Neuronal stem cell (in vitro differentiated cells): ENCODE results near the gene SS18L1.

ENCODE experiments used
- DNase-seq: peaks from one replicate; pipeline ENCODE4 v3.0.0-alpha.2; 2013; ENCODE audit warnings: low spot score
- H2AFZ ChIP-seq: one replicate; pipeline ENCODE4 v1.6.1; 2013; ENCODE audit warnings: mild to moderate bottlenecking, low read length, inconsistent platforms
- H2AK5ac ChIP-seq: 2 replicates; pipeline ENCODE4 v1.6.1; 2013; ENCODE audit warnings: low read depth, mild to moderate bottlenecking, inconsistent platforms, low read length, moderate library complexity, mixed read lengths
- H2BK120ac ChIP-seq: 2 replicates; pipeline ENCODE4 v1.6.1; 2013; ENCODE audit warnings: low read depth, mild to moderate bottlenecking, inconsistent platforms, low read length, moderate library complexity, mixed read lengths
- H2BK12ac ChIP-seq: one replicate; pipeline ENCODE4 v1.6.1; 2013; ENCODE audit warnings: low read length, inconsistent platforms
- H2BK15ac ChIP-seq: 2 replicates; pipeline ENCODE4 v1.6.1; 2013; ENCODE audit warnings: mild to moderate bottlenecking, low read length, inconsistent platforms, mixed read lengths
- H2BK5ac ChIP-seq: one replicate; pipeline ENCODE4 v1.6.1; 2013; ENCODE audit warnings: inconsistent platforms, mild to moderate bottlenecking, low read length, moderate library complexity
- H3K14ac ChIP-seq: one replicate; pipeline ENCODE4 v1.6.1; 2013; ENCODE audit warnings: low read length, inconsistent platforms
- H3K18ac ChIP-seq: 2 replicates; pipeline ENCODE4 v1.6.1; 2013; ENCODE audit warnings: low read length, inconsistent platforms
- H3K23ac ChIP-seq: 2 replicates; pipeline ENCODE4 v1.6.1; 2013; ENCODE audit warnings: low read depth, mild to moderate bottlenecking, mixed read lengths, low read length, inconsistent platforms; ENCODE audit not compliant: poor library complexity
- H3K27ac ChIP-seq: replicated peaks from 3 replicates; pipeline ENCODE4 v1.5.1; 2013; ENCODE audit warnings: low read length, inconsistent platforms
- H3K27me3 ChIP-seq, 3 experiments: 2 replicates each; pipeline ENCODE4 v1.6.1; 2013; ENCODE audit warnings: low read length in 3 of 3, mild to moderate bottlenecking in 2 of 3, inconsistent platforms in 1 of 3, low read depth in 1 of 3, mixed read lengths in 1 of 3, moderate library complexity in 1 of 3; ENCODE audit not compliant: control insufficient read depth in 3 of 3, insufficient read depth in 3 of 3
- H3K36me3 ChIP-seq, 2 donors: replicated peaks in 1 of 2; 2 replicates each; pipeline ENCODE4 v1.6.1; 2013; ENCODE audit warnings: low read length in 2 of 2; ENCODE audit not compliant: control insufficient read depth in 2 of 2, insufficient read depth in 2 of 2
- H3K4ac ChIP-seq: 2 replicates; pipeline ENCODE4 v1.6.1; 2013; ENCODE audit warnings: inconsistent platforms, mild to moderate bottlenecking, low read length, moderate library complexity
- H3K4me1 ChIP-seq, 2 donors: 1 replicate in 1 of 2; 2 replicates in 1 of 2; pipeline ENCODE4 v1.6.1; 2013; ENCODE audit warnings: low read length in 2 of 2, low read depth in 1 of 2; ENCODE audit not compliant: control insufficient read depth in 2 of 2, insufficient read depth in 1 of 2
- H3K4me2 ChIP-seq: one replicate; pipeline ENCODE4 v1.6.1; 2013; ENCODE audit warnings: mild to moderate bottlenecking, low read length, inconsistent platforms; ENCODE audit not compliant: insufficient read depth, poor library complexity, severe bottlenecking
- H3K4me3 ChIP-seq, 2 donors: 2 replicates each; pipeline ENCODE4 v1.5.1; 2013; ENCODE audit warnings: low read length in 2 of 2, mild to moderate bottlenecking in 2 of 2, inconsistent platforms in 1 of 2, moderate library complexity in 1 of 2
- H3K79me1 ChIP-seq: one replicate; pipeline ENCODE4 v1.6.1; 2013; ENCODE audit warnings: low read depth, mild to moderate bottlenecking, inconsistent platforms, low read length, moderate library complexity
- H3K9ac ChIP-seq: one replicate; pipeline ENCODE4 v1.6.1; 2013; ENCODE audit warnings: mild to moderate bottlenecking, low read depth, low read length, inconsistent platforms; ENCODE audit not compliant: poor library complexity
- H3K9me3 ChIP-seq, 2 donors: replicated peaks in 1 of 2; 2 replicates each; pipeline versions ENCODE3 to v1.6.1; 2013; ENCODE audit warnings: low read length in 2 of 2, mild to moderate bottlenecking in 2 of 2, inconsistent platforms in 1 of 2, low read depth in 1 of 2, mixed read lengths in 1 of 2, moderate library complexity in 1 of 2; ENCODE audit not compliant: control insufficient read depth in 2 of 2, insufficient read depth in 1 of 2
- H4K8ac ChIP-seq: one replicate; pipeline ENCODE4 v1.6.1; 2013; ENCODE audit warnings: low read depth, mild to moderate bottlenecking, inconsistent platforms, low read length, moderate library complexity
- H4K91ac ChIP-seq: one replicate; pipeline ENCODE4 v1.6.1; 2013; ENCODE audit warnings: low read length, low read depth, mild to moderate bottlenecking, inconsistent platforms; ENCODE audit not compliant: poor library complexity
- WGBS, 2 donors: extraction: QIAGEN DNeasy Blood & Tissue Kit; methylation state at CpG; one replicate each; pipeline ENCODE4 v1.1.7; 2013; ENCODE audit warnings: missing lambda C conversion rate in 2 of 2, mixed read lengths in 1 of 2; ENCODE audit not compliant: insufficient read length in 2 of 2, insufficient replicate concordance in 1 of 2; ENCODE audit errors: extremely low coverage in 2 of 2; 5-methylcytosine and 5-hydroxymethylcytosine counted together

Gene SS18L1

DNA sequence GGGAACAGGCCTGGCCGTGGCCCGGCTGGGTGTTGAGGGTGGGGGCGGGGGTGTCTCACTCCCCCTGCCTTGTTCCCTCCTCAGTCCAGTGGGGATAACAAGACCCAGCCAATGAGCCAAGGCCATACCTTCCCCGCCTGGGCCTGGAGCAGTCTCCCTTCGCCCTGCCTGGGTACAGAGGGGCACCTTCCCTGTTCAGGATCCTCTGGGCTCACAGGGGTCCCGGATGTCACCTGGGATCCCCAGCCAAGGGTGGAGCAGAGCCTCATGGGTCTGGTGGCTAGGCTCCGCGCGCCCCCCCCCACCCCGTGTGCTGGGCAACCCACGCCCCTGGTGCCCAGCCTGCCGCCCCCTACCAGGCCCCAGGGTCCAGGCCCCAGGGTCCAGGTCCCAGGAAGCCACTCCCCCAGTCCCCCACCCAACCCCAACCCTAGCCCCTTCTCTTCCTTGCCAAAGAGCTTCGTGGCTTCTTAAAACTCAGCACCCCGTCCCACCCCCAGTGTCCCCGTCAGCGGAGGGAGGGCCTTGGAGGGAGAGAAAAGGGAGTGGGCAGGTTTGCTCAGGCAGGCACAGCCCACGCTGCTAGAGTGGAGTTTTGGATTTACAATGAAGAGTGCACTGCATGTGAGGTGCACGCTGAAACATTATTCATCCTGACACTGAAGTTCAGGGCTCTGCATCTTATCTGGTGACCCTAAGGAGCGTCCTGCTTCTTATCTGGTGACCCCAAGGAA is 64.7 kb downstream of the SS18L1 start:
- Histone ChIP-seq H4K91ac (no peak overlapping the region), H3K27me3 (no peaks in the 10 kb centered on the region), H3K14ac (no peak overlapping the region), H3K9ac (no peak overlapping the region), H2BK12ac (no peak overlapping the region), H3K18ac (no peak overlapping the region), H3K4me2 (no peak overlapping the region), H3K4me1 (peaks cover 8 to 15% of the 10 kb centered on the region in 2 donors), H3K23ac (no peak overlapping the region), H2AK5ac (peak overlapping the region; percentile 61), H3K79me1 (peaks cover 1% of the 10 kb centered on the region), H3K9me3 (no peaks in the 10 kb centered on the region), H3K36me3 (peaks cover 0 to 1% of the 10 kb centered on the region in 2 donors), H3K4me3 (no peak overlapping the region), H3K4ac (no peak overlapping the region), H2BK120ac (no peak overlapping the region), H2BK5ac (no peak overlapping the region), H4K8ac (no peak overlapping the region), H2AFZ (no peak overlapping the region), H2BK15ac (no peak overlapping the region), H3K27ac (no peak overlapping the region)
- no peak for DNase-seq
- WGBS, 2 donors: no CpG with 5 or more reads among the region's 19 CpGs

DNA sequence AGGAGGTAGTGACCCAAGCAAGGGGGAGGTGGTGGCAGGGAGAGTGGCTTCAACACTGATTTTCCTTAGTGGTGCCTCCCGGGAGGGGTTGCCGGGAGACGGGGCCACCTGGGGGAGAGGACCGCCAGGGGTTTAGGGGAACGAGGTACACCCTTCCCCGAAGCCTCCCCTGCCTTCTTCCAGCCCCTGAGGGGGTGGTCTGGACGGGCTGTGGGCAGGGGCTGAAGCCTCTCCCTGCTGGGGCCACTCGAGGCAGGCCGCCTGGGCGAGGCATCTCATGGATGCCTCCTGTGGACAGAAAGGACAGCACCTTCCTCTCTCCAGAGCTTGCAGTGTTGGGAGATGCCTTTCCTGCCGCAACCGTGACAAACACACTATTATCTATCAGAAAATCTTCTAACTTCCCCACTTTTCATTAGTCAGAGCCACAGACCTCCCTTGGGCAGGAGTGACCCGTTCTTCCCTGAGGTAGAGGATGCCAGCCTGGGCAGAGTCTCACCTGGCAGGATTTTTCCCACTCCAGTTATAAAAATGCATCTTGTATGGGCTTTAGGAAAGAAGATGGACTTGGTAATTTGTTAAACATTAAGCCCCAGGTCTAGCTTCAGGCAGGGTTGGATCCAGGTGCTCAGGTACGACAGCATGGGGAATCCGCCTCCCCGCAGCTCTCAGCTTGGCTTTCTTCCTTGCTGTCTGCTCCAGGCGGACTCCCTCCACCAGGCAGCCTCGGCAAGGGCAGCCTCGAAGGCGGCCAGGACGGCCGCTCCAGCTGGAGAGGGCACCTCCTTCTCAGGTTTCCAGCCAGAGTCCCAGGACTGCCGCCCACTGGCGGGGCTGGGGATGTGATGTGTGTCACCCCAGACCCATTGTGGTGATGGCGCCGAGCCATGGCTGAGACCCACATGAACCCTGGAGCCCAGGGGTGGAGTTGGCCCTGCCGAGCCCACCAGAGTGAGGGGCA is 65.5 kb downstream of the SS18L1 start:
- peak overlapping the region; percentile 33 for H2AK5ac ChIP-seq
- peak overlapping the region; percentile 67 for H3K23ac ChIP-seq
- H3K4ac ChIP-seq: no peak overlapping the region
- H3K4me3 ChIP-seq: no peak overlapping the region
- peak overlapping the region; percentile 30 for H3K9ac ChIP-seq
- H3K27ac ChIP-seq: no peak overlapping the region
- no peak overlapping the region for H3K4me2 ChIP-seq
- H4K8ac ChIP-seq: no peak overlapping the region
- H3K36me3 ChIP-seq: no peaks in the 10 kb centered on the region
- H3K14ac ChIP-seq: peak overlapping the region; percentile 27
- H2BK15ac ChIP-seq: no peak overlapping the region
- no peak overlapping the region for H4K91ac ChIP-seq
- peaks cover 8 to 15% of the 10 kb centered on the region in 2 donors for H3K4me1 ChIP-seq
- H2BK12ac ChIP-seq: no peak overlapping the region
- H3K18ac ChIP-seq: no peak overlapping the region
- no peak overlapping the region for H2AFZ ChIP-seq
- no peak for DNase-seq
- H3K9me3 ChIP-seq: no peaks in the 10 kb centered on the region
- H2BK120ac ChIP-seq: no peak overlapping the region
- peak overlapping the region; percentile 62 for H2BK5ac ChIP-seq
- WGBS, 2 donors: no CpG with 5 or more reads among the region's 27 CpGs
- no peaks in the 10 kb centered on the region for H3K27me3 ChIP-seq
- H3K79me1 ChIP-seq: peaks cover 1% of the 10 kb centered on the region

DNA sequence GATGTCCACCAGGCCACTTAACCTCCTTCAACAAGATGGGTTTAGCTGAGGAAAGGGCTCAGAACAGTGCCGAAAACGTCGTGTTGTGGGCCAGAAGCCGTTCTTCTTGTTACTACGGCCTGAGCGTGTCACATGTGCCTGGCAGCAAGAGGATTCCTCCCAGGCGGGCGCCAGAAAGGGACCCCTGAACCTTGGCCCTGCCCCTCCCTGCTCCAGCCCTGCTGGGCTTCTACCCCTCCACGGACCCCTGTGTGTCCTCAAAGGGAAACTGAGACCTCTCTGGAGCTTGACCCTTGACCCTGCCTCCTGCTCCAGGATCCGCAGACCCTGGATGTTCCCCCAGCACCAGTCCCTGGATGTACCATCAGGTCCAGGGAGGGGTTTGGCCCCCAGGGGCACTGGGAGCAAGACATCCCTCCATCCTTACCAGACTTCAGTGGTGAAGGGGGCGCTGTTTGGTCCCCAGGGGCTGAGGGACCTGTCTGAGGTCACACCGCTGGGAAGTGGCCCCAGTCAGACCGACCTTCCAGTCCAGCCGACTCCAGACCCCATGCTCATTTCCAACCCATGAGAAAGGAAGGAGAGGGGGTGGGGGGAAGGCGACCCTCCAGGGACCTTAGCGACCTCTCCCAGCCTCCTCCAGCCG is 66.4 kb downstream of the SS18L1 start:
- no peak overlapping the region for H3K4ac ChIP-seq
- peak overlapping the region; percentile 48 for H3K23ac ChIP-seq
- peaks cover 1% of the 10 kb centered on the region for H3K79me1 ChIP-seq
- H3K27ac ChIP-seq: no peak overlapping the region
- no peaks in the 10 kb centered on the region for H3K36me3 ChIP-seq
- WGBS, 2 donors: no CpG with 5 or more reads among the region's 17 CpGs
- H2BK5ac ChIP-seq: no peak overlapping the region
- H4K91ac ChIP-seq: no peak overlapping the region
- H3K27me3 ChIP-seq: no peaks in the 10 kb centered on the region
- no peaks in the 10 kb centered on the region for H3K9me3 ChIP-seq
- peaks cover 8 to 15% of the 10 kb centered on the region in 2 donors for H3K4me1 ChIP-seq
- peak overlapping the region; percentile 27 for H3K18ac ChIP-seq
- H2BK15ac ChIP-seq: peak overlapping the region; percentile 54
- H4K8ac ChIP-seq: peak overlapping the region; percentile 3
- no peak overlapping the region for H3K4me3 ChIP-seq
- no peak overlapping the region for H2BK120ac ChIP-seq
- H3K14ac ChIP-seq: no peak overlapping the region
- no peak overlapping the region for H3K4me2 ChIP-seq
- no peak overlapping the region for H3K9ac ChIP-seq
- H2AK5ac ChIP-seq: peak overlapping the region; percentile 33
- DNase-seq: no peak
- H2AFZ ChIP-seq: no peak overlapping the region
- H2BK12ac ChIP-seq: no peak overlapping the region
